ENCODE measurements around the gene CDH9. TPM values are rescaled to one million over a fixed set of nuclear protein-coding genes. Genes with fewer than 3 reads are reported as not detected.

CDH9 gene
- total and polyA plus RNA-seq, 2 experiments from 2014 or later = 0.53 to 2.4 TPM

DNA sequence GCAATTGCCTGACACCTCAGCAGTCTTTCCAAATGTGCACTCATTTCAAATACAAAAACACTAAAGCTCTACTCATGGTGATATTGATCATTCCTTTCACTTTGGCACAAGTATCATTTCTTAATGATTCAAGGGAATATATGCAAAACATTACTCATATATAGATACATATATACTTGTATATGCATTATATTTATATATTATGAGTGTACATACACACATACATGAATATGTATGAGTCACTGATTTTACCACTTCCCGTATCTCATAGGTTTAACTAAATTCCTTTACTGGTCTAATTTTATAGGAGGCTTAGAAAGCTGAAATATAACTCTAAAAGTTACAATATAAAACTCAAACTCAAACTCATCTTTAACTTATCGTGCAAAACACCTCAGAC, 156.5 kb downstream of the CDH9 start:
- TF ChIP-seq EZH2 (IDR thresholded peaks at IDR 0.05; ENCODE audit: borderline replicate concordance) (no peak), EZH2phosphoT487 (IDR thresholded peaks at IDR 0.05; ENCODE audit: low read depth, severe bottlenecking, unreplicated experiment) (no peak)
- TF ChIP-seq, protein P1, sequence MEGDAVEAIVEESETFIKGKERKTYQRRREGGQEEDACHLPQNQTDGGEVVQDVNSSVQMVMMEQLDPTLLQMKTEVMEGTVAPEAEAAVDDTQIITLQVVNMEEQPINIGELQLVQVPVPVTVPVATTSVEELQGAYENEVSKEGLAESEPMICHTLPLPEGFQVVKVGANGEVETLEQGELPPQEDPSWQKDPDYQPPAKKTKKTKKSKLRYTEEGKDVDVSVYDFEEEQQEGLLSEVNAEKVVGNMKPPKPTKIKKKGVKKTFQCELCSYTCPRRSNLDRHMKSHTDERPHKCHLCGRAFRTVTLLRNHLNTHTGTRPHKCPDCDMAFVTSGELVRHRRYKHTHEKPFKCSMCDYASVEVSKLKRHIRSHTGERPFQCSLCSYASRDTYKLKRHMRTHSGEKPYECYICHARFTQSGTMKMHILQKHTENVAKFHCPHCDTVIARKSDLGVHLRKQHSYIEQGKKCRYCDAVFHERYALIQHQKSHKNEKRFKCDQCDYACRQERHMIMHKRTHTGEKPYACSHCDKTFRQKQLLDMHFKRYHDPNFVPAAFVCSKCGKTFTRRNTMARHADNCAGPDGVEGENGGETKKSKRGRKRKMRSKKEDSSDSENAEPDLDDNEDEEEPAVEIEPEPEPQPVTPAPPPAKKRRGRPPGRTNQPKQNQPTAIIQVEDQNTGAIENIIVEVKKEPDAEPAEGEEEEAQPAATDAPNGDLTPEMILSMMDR (IDR thresholded peaks at IDR 0.05; ENCODE audit: poor library complexity) = no peak
- no peak for DNase-seq (ENCODE audit: low spot score)
- H2AFZ ChIP-seq = no peak overlapping the region
- no peak overlapping the region for H3K4me2 ChIP-seq
- no peaks in the 10 kb centered on the region for H3K9me3 ChIP-seq (ENCODE audit: low read depth)
- H3K4me3 ChIP-seq = no peak overlapping the region
- H3K27me3 ChIP-seq = no peaks in the 10 kb centered on the region
- no peaks in the 10 kb centered on the region for H3K4me1 ChIP-seq (ENCODE audit: insufficient read depth)
- H3K27ac ChIP-seq = no peak overlapping the region
- H3K36me3 ChIP-seq (replicated peaks; ENCODE audit: insufficient read depth, low read depth) = no peaks in the 10 kb centered on the region
- no peaks in the 10 kb centered on the region for H3K9me2 ChIP-seq (replicated peaks; ENCODE audit: insufficient read depth)
- H4K20me1 ChIP-seq (ENCODE audit: insufficient read depth, poor library complexity, severe bottlenecking) = no peaks in the 10 kb centered on the region
- 46% methylated on average over 2 of the region's 2 CpGs for WGBS (ENCODE audit: low lambda C conversion rate, missing lambda C conversion rate)
- H3K79me2 ChIP-seq = no peaks in the 10 kb centered on the region

DNA sequence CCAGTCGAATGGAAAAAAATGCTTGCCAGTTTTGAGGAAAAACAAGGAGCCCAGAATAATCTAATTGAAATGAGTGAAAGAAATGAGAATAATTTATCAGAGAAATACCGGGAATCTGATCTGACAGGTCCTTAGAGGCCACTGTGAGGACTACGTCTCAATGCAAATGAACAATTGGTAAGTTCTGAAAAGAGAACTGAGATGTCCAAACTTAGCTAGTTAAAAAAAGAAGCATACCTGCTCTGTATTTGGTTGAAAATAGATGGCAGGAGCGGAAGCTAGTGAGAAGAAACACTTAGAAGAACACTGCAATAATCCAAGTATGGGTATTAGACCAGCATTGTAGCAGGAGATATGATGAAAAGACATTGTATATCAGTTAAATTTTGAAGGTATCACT, 161.2 kb downstream of the CDH9 start:
- Histone ChIP-seq H3K27ac (no peak overlapping the region), H3K4me3 (no peak overlapping the region), H3K36me3 (replicated peaks; ENCODE audit: insufficient read depth, low read depth) (no peaks in the 10 kb centered on the region), H3K27me3 (no peaks in the 10 kb centered on the region), H3K9me3 (ENCODE audit: low read depth) (no peaks in the 10 kb centered on the region), H3K4me1 (ENCODE audit: insufficient read depth) (no peaks in the 10 kb centered on the region), H2AFZ (no peak overlapping the region), H3K9me2 (replicated peaks; ENCODE audit: insufficient read depth) (no peaks in the 10 kb centered on the region), H4K20me1 (ENCODE audit: insufficient read depth, poor library complexity, severe bottlenecking) (no peaks in the 10 kb centered on the region), H3K79me2 (no peaks in the 10 kb centered on the region), H3K4me2 (no peak overlapping the region)
- 93% methylated on average over 4 of the region's 4 CpGs for WGBS (ENCODE audit: low lambda C conversion rate, missing lambda C conversion rate)
- no peak for DNase-seq (ENCODE audit: low spot score)
- TF ChIP-seq EZH2phosphoT487 (IDR thresholded peaks at IDR 0.05; ENCODE audit: low read depth, severe bottlenecking, unreplicated experiment) (no peak), EZH2 (IDR thresholded peaks at IDR 0.05; ENCODE audit: borderline replicate concordance) (no peak)
- TF ChIP-seq, protein P1 (IDR thresholded peaks at IDR 0.05; ENCODE audit: poor library complexity) = no peak

DNA sequence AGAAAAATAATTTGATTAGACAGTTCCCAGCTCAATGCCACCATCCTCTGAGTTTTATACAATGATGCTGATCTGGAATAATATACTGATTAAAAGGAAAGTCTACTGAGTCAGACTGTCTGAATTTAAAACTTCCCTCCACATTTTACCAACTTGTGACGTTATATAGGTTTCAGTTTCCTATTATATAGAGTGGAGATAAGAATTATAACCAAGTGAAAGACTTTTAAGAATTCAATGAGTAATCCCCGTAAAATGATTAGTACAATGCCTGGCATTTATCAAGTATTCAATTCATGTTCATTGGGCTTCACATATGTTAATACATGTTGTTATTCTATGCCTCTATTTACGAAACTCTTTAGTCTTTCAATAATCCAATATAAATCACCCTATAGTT, 166.0 kb downstream of the CDH9 start:
- no peaks in the 10 kb centered on the region for H3K4me1 ChIP-seq (ENCODE audit: insufficient read depth)
- H3K9me2 ChIP-seq (replicated peaks; ENCODE audit: insufficient read depth) = no peaks in the 10 kb centered on the region
- H4K20me1 ChIP-seq (ENCODE audit: insufficient read depth, poor library complexity, severe bottlenecking) = no peaks in the 10 kb centered on the region
- no peak overlapping the region for H3K27ac ChIP-seq
- TF ChIP-seq EZH2 (IDR thresholded peaks at IDR 0.05; ENCODE audit: borderline replicate concordance) (no peak), EZH2phosphoT487 (IDR thresholded peaks at IDR 0.05; ENCODE audit: low read depth, severe bottlenecking, unreplicated experiment) (no peak)
- TF ChIP-seq, protein P1 (IDR thresholded peaks at IDR 0.05; ENCODE audit: poor library complexity) = no peak
- no peaks in the 10 kb centered on the region for H3K27me3 ChIP-seq
- no peaks in the 10 kb centered on the region for H3K9me3 ChIP-seq (ENCODE audit: low read depth)
- DNase-seq (ENCODE audit: low spot score) = no peak
- WGBS (ENCODE audit: low lambda C conversion rate, missing lambda C conversion rate) = 79% methylated on average over 3 of the region's 3 CpGs
- H3K79me2 ChIP-seq = no peaks in the 10 kb centered on the region
- H3K4me2 ChIP-seq = no peak overlapping the region
- H3K4me3 ChIP-seq = no peak overlapping the region
- H2AFZ ChIP-seq = no peak overlapping the region
- H3K36me3 ChIP-seq (replicated peaks; ENCODE audit: insufficient read depth, low read depth) = no peaks in the 10 kb centered on the region

DNA sequence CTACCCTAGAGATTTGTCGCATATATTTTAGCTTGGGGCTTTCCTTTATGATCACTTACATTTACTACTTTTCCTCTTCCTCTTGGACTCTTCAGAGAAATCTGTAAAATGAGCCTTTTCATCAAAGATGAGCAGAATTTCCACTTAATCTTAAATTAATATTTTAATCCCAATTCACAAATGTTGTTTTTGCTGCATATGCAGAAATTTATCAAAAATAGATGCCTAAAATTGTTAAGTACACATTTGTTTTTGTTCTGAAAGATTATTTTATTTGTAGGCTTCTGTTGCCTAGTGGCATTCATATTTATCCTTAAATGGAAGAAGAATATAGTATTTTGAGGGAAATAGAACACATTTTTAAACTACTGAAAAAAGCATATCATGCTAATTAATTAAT, 168.6 kb downstream of the CDH9 start:
- H3K9me2 ChIP-seq (replicated peaks; ENCODE audit: insufficient read depth) = no peaks in the 10 kb centered on the region
- no peak overlapping the region for H3K4me3 ChIP-seq
- no peak for DNase-seq (ENCODE audit: low spot score)
- no peak overlapping the region for H2AFZ ChIP-seq
- H3K9me3 ChIP-seq (ENCODE audit: low read depth) = no peaks in the 10 kb centered on the region
- no peaks in the 10 kb centered on the region for H3K27me3 ChIP-seq
- TF ChIP-seq, protein P1 (IDR thresholded peaks at IDR 0.05; ENCODE audit: poor library complexity) = no peak
- no peak for TF ChIP-seq EZH2 (IDR thresholded peaks at IDR 0.05; ENCODE audit: borderline replicate concordance)
- TF ChIP-seq EZH2phosphoT487 (IDR thresholded peaks at IDR 0.05; ENCODE audit: low read depth, severe bottlenecking, unreplicated experiment) = no peak
- no peaks in the 10 kb centered on the region for H3K36me3 ChIP-seq (replicated peaks; ENCODE audit: insufficient read depth, low read depth)
- H3K4me2 ChIP-seq = no peak overlapping the region
- H3K4me1 ChIP-seq (ENCODE audit: insufficient read depth) = no peaks in the 10 kb centered on the region
- 93% methylated on average over 1 of the region's 1 CpG for WGBS (ENCODE audit: low lambda C conversion rate, missing lambda C conversion rate)
- H3K79me2 ChIP-seq = no peaks in the 10 kb centered on the region
- no peaks in the 10 kb centered on the region for H4K20me1 ChIP-seq (ENCODE audit: insufficient read depth, poor library complexity, severe bottlenecking)
- no peak overlapping the region for H3K27ac ChIP-seq
